Progenitor cell of endocrine pancreas (in vitro differentiated cells): ENCODE data around the gene NCS1. TPM values are rescaled to one million over a fixed set of nuclear protein-coding genes. Genes with fewer than 3 reads are reported as not detected.

ENCODE experiments used
- DNase-seq: peaks from one replicate; pipeline ENCODE4 v3.0.0; 2021; ENCODE audit warnings: low spot score; ENCODE audit not compliant: unreplicated experiment
- H3K27ac Mint-ChIP-seq: 2 replicates; pipeline ENCODE4 v1.8.0; 2021; ENCODE audit warnings: mild to moderate bottlenecking, moderate library complexity, mixed read lengths
- H3K27me3 Mint-ChIP-seq: 2 replicates; pipeline ENCODE4 v1.8.0; 2021; ENCODE audit warnings: mixed read lengths
- H3K36me3 Mint-ChIP-seq: 2 replicates; pipeline ENCODE4 v1.8.0; 2022; ENCODE audit warnings: mixed read lengths; ENCODE audit not compliant: insufficient read depth
- H3K4me1 Mint-ChIP-seq: 2 replicates; pipeline ENCODE4 v1.8.0; 2021; ENCODE audit warnings: low read depth, mixed read lengths
- H3K4me3 Mint-ChIP-seq: 2 replicates; pipeline ENCODE4 v1.8.0; 2021; ENCODE audit warnings: low read depth, mild to moderate bottlenecking, moderate library complexity, mixed read lengths
- H3K9me3 Mint-ChIP-seq: 2 replicates; pipeline ENCODE4 v1.8.0; 2021; ENCODE audit warnings: low read depth, mixed read lengths
- CTCF ChIP-seq: fragments of 200-600 bp; sonication (generic); IDR thresholded peaks from one replicate; pipeline ENCODE4 v1.5.0; 2021; ENCODE audit warnings: antibody characterized with exemption, mild to moderate bottlenecking; ENCODE audit not compliant: unreplicated experiment
- total RNA-seq: library from RNA; stranded (reverse); gene quantifications from 2 replicates; pipeline ENCODE4 v1.2.1, GENCODE V29; 2021

NCS1 gene
- total RNA-seq, 1 donor from 2014 or later: 29.0 TPM

- H3K27ac Mint-ChIP-seq: no peak overlapping the region
- no peaks in the 10 kb centered on the region for H3K9me3 Mint-ChIP-seq
- H3K36me3 Mint-ChIP-seq: no peaks in the 10 kb centered on the region
- H3K4me1 Mint-ChIP-seq: no peaks in the 10 kb centered on the region
- no peak overlapping the region for H3K4me3 Mint-ChIP-seq
- no peak for DNase-seq
- no peak for TF ChIP-seq CTCF
- H3K27me3 Mint-ChIP-seq: peaks cover 1% of the 10 kb centered on the region
These were observed 13.1 kb upstream of the NCS1 start for GRCh38 chr9:130159057-130159456.

- Mint-ChIP-seq H3K4me1 (no peaks in the 10 kb centered on the region), H3K4me3 (no peak overlapping the region), H3K9me3 (no peaks in the 10 kb centered on the region), H3K27ac (no peak overlapping the region), H3K36me3 (no peaks in the 10 kb centered on the region), H3K27me3 (peaks cover 3% of the 10 kb centered on the region)
- no peak for TF ChIP-seq CTCF
- DNase-seq: no peak
These were observed 12.1 kb upstream of the NCS1 start for GRCh38 chr9:130159915-130160670.

- H3K4me1 Mint-ChIP-seq: no peaks in the 10 kb centered on the region
- DNase-seq: no peak
- no peak overlapping the region for H3K4me3 Mint-ChIP-seq
- no peaks in the 10 kb centered on the region for H3K36me3 Mint-ChIP-seq
- no peak for TF ChIP-seq CTCF
- peaks cover 3% of the 10 kb centered on the region for H3K27me3 Mint-ChIP-seq
- no peaks in the 10 kb centered on the region for H3K9me3 Mint-ChIP-seq
- no peak overlapping the region for H3K27ac Mint-ChIP-seq
These were observed 11.2 kb upstream of the NCS1 start for GRCh38 chr9:130160862-130161470.

GRCh38 chr9:130165579-130165978 is 6.6 kb upstream of the NCS1 start:
- no peak for TF ChIP-seq CTCF
- Mint-ChIP-seq H3K27me3 (peaks cover 26% of the 10 kb centered on the region), H3K36me3 (no peaks in the 10 kb centered on the region), H3K4me1 (no peaks in the 10 kb centered on the region), H3K9me3 (no peaks in the 10 kb centered on the region), H3K27ac (no peak overlapping the region), H3K4me3 (no peak overlapping the region)
- no peak for DNase-seq

GRCh38 chr9:130166399-130166798 is 5.8 kb upstream of the NCS1 start:
- H3K36me3 Mint-ChIP-seq: no peaks in the 10 kb centered on the region
- no peaks in the 10 kb centered on the region for H3K4me1 Mint-ChIP-seq
- H3K27me3 Mint-ChIP-seq: peaks cover 34% of the 10 kb centered on the region
- no peaks in the 10 kb centered on the region for H3K9me3 Mint-ChIP-seq
- DNase-seq: no peak
- no peak overlapping the region for H3K27ac Mint-ChIP-seq
- no peak for TF ChIP-seq CTCF
- H3K4me3 Mint-ChIP-seq: no peak overlapping the region
